ENCODE results near the gene LUC7L. TPM values are rescaled to one million over a fixed set of nuclear protein-coding genes. Genes with fewer than 3 reads are reported as not detected.
A peak's percentile ranks its signal among the peaks of the same experiment; 100 is the strongest.

The LUC7L gene
- total and polyA plus RNA-seq, 5 donors from 2014 or later = 8.9 to 152 (median 9.8) TPM

- no peak overlapping the region for H3K27ac Mint-ChIP-seq
- Histone ChIP-seq H3K4me1 (ENCODE audit: control insufficient read depth, insufficient read depth, low read length, poor library complexity, severe bottlenecking) (no peaks in the 10 kb centered on the region), H3K36me3 (ENCODE audit: control insufficient read depth, insufficient read depth, low read length) (peaks cover 4% of the 10 kb centered on the region), H3K9me3 (ENCODE audit: control insufficient read depth in 2 of 2, low read length in 2 of 2) (no peaks in the 10 kb centered on the region), H3K27ac (ENCODE audit: insufficient read depth, low read length, poor library complexity, severe bottlenecking) (no peak overlapping the region), H3K27me3 (ENCODE audit: control insufficient read depth, insufficient read depth, low read length) (no peaks in the 10 kb centered on the region), H3K4me3 (ENCODE audit: low read depth, low read length) (no peak overlapping the region)
- H3K4me1 Mint-ChIP-seq = peaks cover 0 to 7% (median 0%) of the 10 kb centered on the region in 4 donors
- H3K27me3 Mint-ChIP-seq = no peaks in the 10 kb centered on the region
- DNase-seq = no peak
- peaks cover 12% of the 10 kb centered on the region for H3K36me3 Mint-ChIP-seq
- no peak for ATAC-seq (ENCODE audit: low read depth in 2 of 2)
- H3K4me3 Mint-ChIP-seq = no peak overlapping the region
- H3K9me3 Mint-ChIP-seq = no peaks in the 10 kb centered on the region
These were observed 36.5 kb upstream of the LUC7L start for GRCh38 chr16:265711-266110.

DNA sequence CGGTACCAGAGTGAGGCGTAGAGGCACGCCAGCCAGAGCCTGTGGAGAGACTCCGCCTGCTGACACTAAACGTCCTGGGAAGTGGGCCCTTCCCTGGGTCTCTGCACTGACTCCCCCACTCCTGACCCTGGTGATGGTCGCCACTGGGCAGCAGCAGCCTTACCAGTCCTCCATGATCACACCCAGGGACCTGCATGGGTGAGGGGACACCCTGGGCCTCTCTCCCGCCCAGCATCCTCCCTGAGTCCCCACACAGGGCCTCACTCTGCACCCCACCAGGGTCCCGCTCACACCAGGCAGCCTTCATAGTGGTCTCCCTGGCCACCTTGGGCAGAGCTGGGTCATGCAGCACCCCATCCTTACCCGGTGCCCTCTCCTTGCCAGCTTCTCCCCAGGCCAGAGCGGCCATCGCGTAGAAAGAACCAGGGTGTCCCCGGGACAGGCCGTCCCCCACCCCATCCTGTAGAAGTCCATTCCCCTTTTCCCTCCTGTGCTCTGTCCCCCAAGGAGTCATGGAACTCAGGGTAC, 35.8 kb upstream of the LUC7L start:
- Histone ChIP-seq H3K9me3 (ENCODE audit: control insufficient read depth in 2 of 2, low read length in 2 of 2) (no peaks in the 10 kb centered on the region), H3K4me1 (ENCODE audit: control insufficient read depth, insufficient read depth, low read length, poor library complexity, severe bottlenecking) (no peaks in the 10 kb centered on the region), H3K36me3 (ENCODE audit: control insufficient read depth, insufficient read depth, low read length) (peaks cover 4% of the 10 kb centered on the region), H3K27ac (ENCODE audit: insufficient read depth, low read length, poor library complexity, severe bottlenecking) (no peak overlapping the region), H3K27me3 (ENCODE audit: control insufficient read depth, insufficient read depth, low read length) (no peaks in the 10 kb centered on the region), H3K4me3 (ENCODE audit: low read depth, low read length) (no peak overlapping the region)
- peaks cover 0 to 7% (median 0%) of the 10 kb centered on the region in 4 donors for H3K4me1 Mint-ChIP-seq
- H3K9me3 Mint-ChIP-seq = no peaks in the 10 kb centered on the region
- peaks cover 18% of the 10 kb centered on the region for H3K36me3 Mint-ChIP-seq
- no peaks in the 10 kb centered on the region for H3K27me3 Mint-ChIP-seq
- DNase-seq = no peak
- no peak overlapping the region for H3K4me3 Mint-ChIP-seq
- no peak for ATAC-seq (ENCODE audit: low read depth in 2 of 2)
- no peak overlapping the region for H3K27ac Mint-ChIP-seq

DNA sequence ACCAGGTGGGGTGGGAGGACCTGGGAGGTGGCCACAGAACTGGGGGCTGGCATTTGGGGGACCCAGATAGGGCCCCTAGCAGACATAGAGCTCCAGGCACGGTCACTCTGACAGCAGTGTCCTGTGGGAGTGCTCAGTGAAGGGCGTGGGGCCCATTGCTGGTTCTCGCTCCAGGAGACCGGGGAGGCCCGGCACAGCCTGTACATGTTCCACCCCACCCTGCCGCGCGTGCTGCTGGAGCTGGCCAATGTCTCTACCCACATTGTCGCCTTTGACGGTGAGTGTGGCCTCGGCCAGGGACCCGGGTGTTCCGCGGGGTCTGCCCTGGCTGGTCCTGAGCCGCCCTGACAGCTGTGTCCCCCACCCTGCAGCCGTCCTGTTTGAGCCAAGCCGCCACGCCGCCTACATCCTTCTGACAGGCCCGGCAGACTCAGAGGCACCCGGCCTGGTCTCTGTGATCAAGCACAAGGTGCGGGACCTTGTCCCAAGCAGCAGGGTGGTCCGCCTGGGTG, 35.2 kb upstream of the LUC7L start:
- no peaks in the 10 kb centered on the region for H3K9me3 Mint-ChIP-seq
- DNase-seq (no peak), ATAC-seq (ENCODE audit: low read depth in 2 of 2) (no peak)
- Histone ChIP-seq H3K36me3 (ENCODE audit: control insufficient read depth, insufficient read depth, low read length) (peaks cover 7% of the 10 kb centered on the region), H3K4me1 (ENCODE audit: control insufficient read depth, insufficient read depth, low read length, poor library complexity, severe bottlenecking) (no peaks in the 10 kb centered on the region), H3K9me3 (ENCODE audit: control insufficient read depth in 2 of 2, low read length in 2 of 2) (no peaks in the 10 kb centered on the region), H3K27ac (ENCODE audit: insufficient read depth, low read length, poor library complexity, severe bottlenecking) (no peak overlapping the region), H3K27me3 (ENCODE audit: control insufficient read depth, insufficient read depth, low read length) (no peaks in the 10 kb centered on the region), H3K4me3 (ENCODE audit: low read depth, low read length) (no peak overlapping the region)
- H3K27ac Mint-ChIP-seq = no peak overlapping the region
- H3K4me3 Mint-ChIP-seq = no peak overlapping the region
- H3K27me3 Mint-ChIP-seq = no peaks in the 10 kb centered on the region
- peaks cover 0 to 7% (median 0%) of the 10 kb centered on the region in 4 donors for H3K4me1 Mint-ChIP-seq
- peaks cover 19% of the 10 kb centered on the region for H3K36me3 Mint-ChIP-seq

DNA sequence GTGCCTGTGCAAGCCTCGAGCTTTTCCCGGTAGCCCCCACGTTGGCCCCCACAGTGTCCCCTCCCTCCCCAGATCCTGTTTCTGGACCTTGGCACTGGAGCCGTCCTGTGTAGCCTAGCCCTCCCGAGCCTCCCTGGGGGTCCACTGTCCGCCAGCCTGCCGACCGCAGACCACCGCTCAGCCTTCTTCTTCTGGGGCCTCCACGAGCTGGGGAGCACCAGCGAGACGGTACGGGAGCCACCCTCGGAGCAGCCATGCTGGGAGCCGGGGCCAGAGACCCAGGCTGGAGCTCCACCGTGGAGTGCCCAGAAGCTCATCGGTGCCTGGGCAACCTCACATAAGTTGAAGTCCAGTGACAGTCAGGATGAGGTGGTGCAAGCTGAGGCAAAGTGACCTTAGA, 34.7 kb upstream of the LUC7L start:
- DNase-seq (no peak), ATAC-seq (ENCODE audit: low read depth in 2 of 2) (no peak)
- Mint-ChIP-seq H3K36me3 (peaks cover 22% of the 10 kb centered on the region), H3K27ac (no peak overlapping the region), H3K4me3 (no peak overlapping the region), H3K4me1 (peaks cover 0 to 7% (median 0%) of the 10 kb centered on the region in 4 donors), H3K9me3 (no peaks in the 10 kb centered on the region), H3K27me3 (no peaks in the 10 kb centered on the region)
- Histone ChIP-seq H3K36me3 (ENCODE audit: control insufficient read depth, insufficient read depth, low read length) (peaks cover 7% of the 10 kb centered on the region), H3K27ac (ENCODE audit: insufficient read depth, low read length, poor library complexity, severe bottlenecking) (no peak overlapping the region), H3K4me3 (ENCODE audit: low read depth, low read length) (no peak overlapping the region), H3K4me1 (ENCODE audit: control insufficient read depth, insufficient read depth, low read length, poor library complexity, severe bottlenecking) (no peaks in the 10 kb centered on the region), H3K27me3 (ENCODE audit: control insufficient read depth, insufficient read depth, low read length) (no peaks in the 10 kb centered on the region), H3K9me3 (ENCODE audit: control insufficient read depth in 2 of 2, low read length in 2 of 2) (no peaks in the 10 kb centered on the region)

- Mint-ChIP-seq H3K9me3 (no peaks in the 10 kb centered on the region), H3K4me3 (no peak overlapping the region), H3K27ac (no peak overlapping the region), H3K36me3 (peaks cover 22% of the 10 kb centered on the region), H3K27me3 (no peaks in the 10 kb centered on the region), H3K4me1 (peaks cover 0 to 7% (median 0%) of the 10 kb centered on the region in 4 donors)
- Histone ChIP-seq H3K27ac (ENCODE audit: insufficient read depth, low read length, poor library complexity, severe bottlenecking) (no peak overlapping the region), H3K9me3 (ENCODE audit: control insufficient read depth in 2 of 2, low read length in 2 of 2) (no peaks in the 10 kb centered on the region), H3K4me1 (ENCODE audit: control insufficient read depth, insufficient read depth, low read length, poor library complexity, severe bottlenecking) (no peaks in the 10 kb centered on the region), H3K27me3 (ENCODE audit: control insufficient read depth, insufficient read depth, low read length) (no peaks in the 10 kb centered on the region), H3K4me3 (ENCODE audit: low read depth, low read length) (no peak overlapping the region), H3K36me3 (ENCODE audit: control insufficient read depth, insufficient read depth, low read length) (peaks cover 7% of the 10 kb centered on the region)
- ATAC-seq (ENCODE audit: low read depth in 2 of 2) (no peak), DNase-seq (no peak)
These were observed 34.0 kb upstream of the LUC7L start for GRCh38 chr16:263182-263774.

- H3K27me3 ChIP-seq (ENCODE audit: control insufficient read depth, insufficient read depth, low read length) = no peaks in the 10 kb centered on the region
- H3K4me1 ChIP-seq (ENCODE audit: control insufficient read depth, insufficient read depth, low read length, poor library complexity, severe bottlenecking) = no peaks in the 10 kb centered on the region
- no peak for ATAC-seq (ENCODE audit: low read depth in 2 of 2)
- DNase-seq = no peak
- no peaks in the 10 kb centered on the region for H3K9me3 Mint-ChIP-seq
- H3K27ac Mint-ChIP-seq = peak overlapping the region in 1 of 3 donors; percentile 48
- H3K36me3 Mint-ChIP-seq = peaks cover 20% of the 10 kb centered on the region
- no peak overlapping the region for H3K4me3 ChIP-seq (ENCODE audit: low read depth, low read length)
- H3K27ac ChIP-seq (ENCODE audit: insufficient read depth, low read length, poor library complexity, severe bottlenecking) = no peak overlapping the region
- H3K4me3 Mint-ChIP-seq = no peak overlapping the region
- H3K27me3 Mint-ChIP-seq = no peaks in the 10 kb centered on the region
- H3K36me3 ChIP-seq (ENCODE audit: control insufficient read depth, insufficient read depth, low read length) = peaks cover 7% of the 10 kb centered on the region
- H3K9me3 ChIP-seq (ENCODE audit: control insufficient read depth in 2 of 2, low read length in 2 of 2) = no peaks in the 10 kb centered on the region
- H3K4me1 Mint-ChIP-seq = peaks cover 0 to 6% (median 0%) of the 10 kb centered on the region in 4 donors
These were observed 33.0 kb upstream of the LUC7L start for GRCh38 chr16:262121-262745.

DNA sequence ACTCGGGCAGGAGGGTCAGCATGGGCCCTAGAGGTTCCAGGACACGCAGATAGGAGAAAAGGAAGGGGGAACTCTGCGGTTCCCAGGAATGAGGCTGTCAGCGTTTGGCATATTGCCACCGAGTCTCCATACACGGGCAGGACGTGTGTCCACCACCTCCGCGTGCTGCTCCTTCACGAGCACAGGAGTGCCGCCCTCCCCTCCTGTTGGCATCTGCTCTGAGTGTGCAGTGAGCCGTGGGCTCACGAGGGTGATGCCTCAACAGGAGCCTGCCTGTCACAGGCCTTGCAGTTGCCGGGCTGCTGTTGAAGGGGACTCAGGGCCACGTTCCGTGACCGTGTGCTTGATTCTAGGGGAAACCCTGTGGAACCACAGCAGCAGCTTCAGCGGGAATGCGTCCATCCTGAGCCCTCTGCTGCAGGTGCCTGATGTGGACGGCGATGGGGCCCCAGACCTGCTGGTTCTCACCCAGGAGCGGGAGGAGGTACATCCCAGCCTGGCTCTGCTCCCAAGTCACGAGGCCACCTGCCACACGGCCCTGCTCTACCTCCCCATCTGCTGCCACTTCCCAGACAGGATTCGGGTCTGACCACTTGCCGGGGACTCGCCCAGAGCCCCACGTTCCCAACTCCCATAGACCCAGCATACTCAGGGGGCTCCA, 31.9 kb upstream of the LUC7L start:
- no peaks in the 10 kb centered on the region for H3K9me3 ChIP-seq (ENCODE audit: control insufficient read depth in 2 of 2, low read length in 2 of 2)
- H3K4me1 Mint-ChIP-seq = peaks cover 0 to 5% (median under 1%) of the 10 kb centered on the region in 4 donors
- H3K27me3 ChIP-seq (ENCODE audit: control insufficient read depth, insufficient read depth, low read length) = no peaks in the 10 kb centered on the region
- no peaks in the 10 kb centered on the region for H3K27me3 Mint-ChIP-seq
- H3K27ac Mint-ChIP-seq = peak overlapping the region in 1 of 3 donors; percentile 71
- ATAC-seq (ENCODE audit: low read depth in 2 of 2) (no peak), DNase-seq (no peak)
- no peaks in the 10 kb centered on the region for H3K9me3 Mint-ChIP-seq
- H3K4me3 Mint-ChIP-seq = no peak overlapping the region
- peaks cover 21% of the 10 kb centered on the region for H3K36me3 Mint-ChIP-seq
- no peak overlapping the region for H3K27ac ChIP-seq (ENCODE audit: insufficient read depth, low read length, poor library complexity, severe bottlenecking)
- peaks cover 7% of the 10 kb centered on the region for H3K36me3 ChIP-seq (ENCODE audit: control insufficient read depth, insufficient read depth, low read length)
- H3K4me1 ChIP-seq (ENCODE audit: control insufficient read depth, insufficient read depth, low read length, poor library complexity, severe bottlenecking) = no peaks in the 10 kb centered on the region
- no peak overlapping the region for H3K4me3 ChIP-seq (ENCODE audit: low read depth, low read length)

All from CD4-positive, CD25-positive, alpha-beta regulatory T cell (primary cell).